Panc1 (cell line): ENCODE measurements around the gene GABRE. TPM values are rescaled to one million over a fixed set of nuclear protein-coding genes. Genes with fewer than 3 reads are reported as not detected.
"Not testable (repeated sequence)": the region's sequence is repeated elsewhere in the genome, so short reads cannot be mapped to it uniquely, and the experiment has no call there.

ENCODE experiments used
- ATAC-seq: fragments of 200-7000 bp; cut with Tn5 transposase; 2 replicates; pipeline ENCODE4 v1.9.1; 2020; ENCODE audit warnings: mild to moderate bottlenecking, moderate library complexity
- BruUV-seq: library from RNA; stranded (reverse); fragments of 400-500 nt; replicated peaks from 2 replicates; lab custom pipeline; 2021; lab: Mats Ljungman, UMichigan
- CTCF ChIA-PET: fragments of 300-600 bp; sonication (Branson Sonifier 250); formaldehyde crosslinking; loops from one replicate; lab custom pipeline; 2022; ENCODE audit warnings: antibody characterized with exemption; lab: Charles Lee
- POLR2A ChIA-PET: fragments of 300-600 bp; sonication (Branson Sonifier 250); formaldehyde crosslinking; loops from one replicate; lab custom pipeline; 2022; ENCODE audit warnings: antibody characterized with exemption; lab: Charles Lee
- DNase-seq: peaks from one replicate; pipeline ENCODE4 v3.0.0-alpha.2; 2010; ENCODE audit warnings: low read depth, low spot score
- H3K27ac ChIP-seq: 2 replicates; pipeline ENCODE4 v1.5.1; 2011; ENCODE audit warnings: mild to moderate bottlenecking, low read length, inconsistent platforms
- H3K27me3 ChIP-seq: fragments of 200-500 bp; sonication (Bioruptor generic); 2 replicates; pipeline ENCODE4 v1.6.0; 2014; ENCODE audit warnings: low read length, inconsistent platforms; ENCODE audit not compliant: control insufficient read depth, insufficient read depth
- H3K36me3 ChIP-seq: fragments of 200-500 bp; sonication (Bioruptor generic); 2 replicates; pipeline ENCODE4 v1.5.1; 2014; ENCODE audit warnings: inconsistent platforms, mild to moderate bottlenecking, low read length, moderate library complexity; ENCODE audit not compliant: control insufficient read depth, insufficient read depth
- H3K4me1 ChIP-seq: 2 replicates; pipeline ENCODE4 v1.5.1; 2011; ENCODE audit warnings: inconsistent platforms, mild to moderate bottlenecking, low read length, moderate library complexity; ENCODE audit not compliant: control insufficient read depth, insufficient read depth
- H3K4me3 ChIP-seq, 2 experiments: 2 replicates each; pipeline ENCODE4 v1.5.1; 2011 to 2012; ENCODE audit warnings: low read depth in 2 of 2, low read length in 2 of 2, mild to moderate bottlenecking in 2 of 2, inconsistent platforms in 1 of 2, moderate library complexity in 1 of 2
- H3K9me3 ChIP-seq: fragments of 200-500 bp; sonication (Bioruptor generic); 2 replicates; pipeline ENCODE4 v1.5.1; 2014; ENCODE audit warnings: low read depth, mild to moderate bottlenecking, inconsistent platforms, low read length, moderate library complexity; ENCODE audit not compliant: control insufficient read depth, insufficient read depth
- POLR2AphosphoS5 ChIP-seq: IDR thresholded peaks from 2 replicates; pipeline ENCODE4 v1.6.1; 2012; ENCODE audit warnings: mild to moderate bottlenecking, low read depth, low read length, moderate library complexity
- REST ChIP-seq, 2 experiments: IDR thresholded peaks; 2 replicates each; pipeline ENCODE4 v1.6.1; 2011 to 2012; ENCODE audit warnings: low read depth in 2 of 2, control low read depth in 1 of 2, low read length in 1 of 2, mild to moderate bottlenecking in 1 of 2, moderate library complexity in 1 of 2; ENCODE audit not compliant: insufficient read depth in 1 of 2
- SIN3A ChIP-seq: IDR thresholded peaks from 2 replicates; pipeline ENCODE4 v1.6.1; 2012; ENCODE audit warnings: low read depth, mild to moderate bottlenecking, low read length, moderate library complexity, borderline replicate concordance; ENCODE audit not compliant: insufficient read depth
- TCF7L2 ChIP-seq: IDR thresholded peaks from 2 replicates; pipeline ENCODE4 v1.6.1; 2011; ENCODE audit warnings: mild to moderate bottlenecking, low read depth, low read length, inconsistent platforms
- in situ Hi-C: cut with HindIII; loops from 2 replicates; pipeline ENCODE4 v1.10.0; 2016; ENCODE audit warnings: low sequenced_read_pairs, low pct_unique_long_range_greater_than_20kb
- intact Hi-C: fragments of 100-400 bp; cut with micrococcal nuclease; formaldehyde crosslinking; loops from one replicate; pipeline ENCODE4 v1.10.0; 2022; ENCODE audit not compliant: unreplicated experiment
- total RNA-seq: library from RNA; stranded (reverse); gene quantifications from one replicate; pipeline ENCODE4 v1.2.1, GENCODE V29; 2021; ENCODE audit not compliant: unreplicated experiment
- TF ChIP-seq, protein P1 (sequence below): fragments of 450-650 bp; IDR thresholded peaks from 2 replicates; pipeline ENCODE4 v1.5.1; 2017; ENCODE audit warnings: mild to moderate bottlenecking

GABRE gene
- total RNA-seq, 1 experiment from 2014 or later: 0.18 TPM

- Histone ChIP-seq H3K4me1 (no peaks in the 10 kb centered on the region), H3K27me3 (no peaks in the 10 kb centered on the region), H3K36me3 (no peaks in the 10 kb centered on the region), H3K27ac (no peak overlapping the region), H3K9me3 (no peaks in the 10 kb centered on the region), H3K4me3 (no peak overlapping the region)
- BruUV-seq: no TSS peak
- no peak for TF ChIP-seq TCF7L2
- no peak for TF ChIP-seq POLR2AphosphoS5
- no peak for TF ChIP-seq SIN3A
- TF ChIP-seq REST (IDR thresholded peaks at IDR 0.05; ENCODE audit: insufficient read depth in 1 of 2, low read depth in 2 of 2, low read length in 1 of 2): no peak
- TF ChIP-seq, protein P1, sequence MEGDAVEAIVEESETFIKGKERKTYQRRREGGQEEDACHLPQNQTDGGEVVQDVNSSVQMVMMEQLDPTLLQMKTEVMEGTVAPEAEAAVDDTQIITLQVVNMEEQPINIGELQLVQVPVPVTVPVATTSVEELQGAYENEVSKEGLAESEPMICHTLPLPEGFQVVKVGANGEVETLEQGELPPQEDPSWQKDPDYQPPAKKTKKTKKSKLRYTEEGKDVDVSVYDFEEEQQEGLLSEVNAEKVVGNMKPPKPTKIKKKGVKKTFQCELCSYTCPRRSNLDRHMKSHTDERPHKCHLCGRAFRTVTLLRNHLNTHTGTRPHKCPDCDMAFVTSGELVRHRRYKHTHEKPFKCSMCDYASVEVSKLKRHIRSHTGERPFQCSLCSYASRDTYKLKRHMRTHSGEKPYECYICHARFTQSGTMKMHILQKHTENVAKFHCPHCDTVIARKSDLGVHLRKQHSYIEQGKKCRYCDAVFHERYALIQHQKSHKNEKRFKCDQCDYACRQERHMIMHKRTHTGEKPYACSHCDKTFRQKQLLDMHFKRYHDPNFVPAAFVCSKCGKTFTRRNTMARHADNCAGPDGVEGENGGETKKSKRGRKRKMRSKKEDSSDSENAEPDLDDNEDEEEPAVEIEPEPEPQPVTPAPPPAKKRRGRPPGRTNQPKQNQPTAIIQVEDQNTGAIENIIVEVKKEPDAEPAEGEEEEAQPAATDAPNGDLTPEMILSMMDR: no peak
- ChIA-PET CTCF (no interaction called here), POLR2A (no interaction called here)
- ATAC-seq (no peak), DNase-seq (no peak)
- intact Hi-C loops: no loop called here
- in situ Hi-C loops: no loop called here
Observed at GRCh38 chrX:151919610-151920009, 54.9 kb downstream of the GABRE start.

DNA sequence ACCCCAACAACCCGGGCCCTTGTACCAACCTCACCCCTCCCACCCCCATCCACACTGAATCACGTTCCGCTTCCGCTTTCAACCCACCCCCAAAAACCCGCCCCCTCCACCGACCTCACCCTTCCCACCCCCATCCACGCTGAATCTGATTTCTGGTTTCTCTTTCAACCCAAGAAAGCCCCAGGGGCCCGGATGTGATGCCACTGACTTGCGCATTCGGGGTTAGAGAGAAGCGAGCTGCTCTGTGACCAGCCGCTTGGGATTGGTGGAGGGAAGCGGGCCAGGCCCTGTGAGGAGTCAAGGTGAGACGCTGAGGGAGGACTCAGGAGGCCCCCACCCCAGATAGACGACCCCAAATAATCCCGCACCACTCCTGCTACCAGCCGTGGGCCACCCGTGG, 55.7 kb downstream of the GABRE start:
- H3K27me3 ChIP-seq, H3K9me3 ChIP-seq, intact Hi-C loops, H3K27ac ChIP-seq, H3K4me1 ChIP-seq, BruUV-seq, in situ Hi-C loops, ATAC-seq, H3K4me3 ChIP-seq, DNase-seq, H3K36me3 ChIP-seq, POLR2A ChIA-PET, CTCF ChIA-PET: not testable (repeated sequence)

DNA sequence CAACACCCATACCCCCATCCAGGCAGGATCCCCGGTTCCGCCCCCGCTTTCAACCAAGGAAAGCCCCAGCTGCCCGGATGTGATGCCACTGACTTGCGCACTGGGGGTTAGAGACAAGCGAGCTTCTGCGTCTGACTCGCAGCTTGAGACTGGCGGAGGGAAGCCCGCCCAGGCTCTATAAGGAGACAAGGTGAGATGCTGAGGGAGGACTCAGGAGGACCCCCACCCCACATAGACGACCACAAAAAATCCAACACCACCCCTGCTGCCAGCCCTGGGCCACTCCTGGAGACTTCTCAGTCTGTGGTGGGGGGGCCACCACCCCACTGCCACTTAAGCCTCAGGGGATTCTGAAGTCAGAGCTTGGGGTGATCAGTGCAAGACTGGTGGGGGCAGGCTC, 61.7 kb downstream of the GABRE start, which contains the start of gene MAGEA4:
Gene MAGEA4, plus strand, starts transcription at position 110 of the 400 bp plus-strand sequence. CDS start 10,776 bp downstream, outside the sequence.
- Histone ChIP-seq H3K27me3 (no peaks in the 10 kb centered on the region), H3K27ac (no peak within 1 kb of the TSS), H3K4me3 (no peak within 1 kb of the TSS), H3K9me3 (no peaks in the 10 kb centered on the region), H3K36me3 (no peaks in the 10 kb centered on the region), H3K4me1 (no peaks in the 10 kb centered on the region)
- TF ChIP-seq REST (IDR thresholded peaks at IDR 0.05; ENCODE audit: insufficient read depth in 1 of 2, low read depth in 2 of 2, low read length in 1 of 2): no peak
- no peak for TF ChIP-seq POLR2AphosphoS5
- TF ChIP-seq, protein P1: no peak
- TF ChIP-seq SIN3A: no peak
- no peak for TF ChIP-seq TCF7L2
- in situ Hi-C loops (no loop called here), intact Hi-C loops (no loop called here)
- ChIA-PET POLR2A (no interaction called here), CTCF (no interaction called here)
- ATAC-seq: no peak; the same call in 1 of the 2 replicates
- DNase-seq: no peak
- BruUV-seq: no TSS peak
